ENCODE measurements around the gene LEFTY1. TPM values are rescaled to one million over a fixed set of nuclear protein-coding genes. Genes with fewer than 3 reads are reported as not detected.

Gene LEFTY1
- total RNA-seq, 1 experiment from 2014 or later, result not detected

DNA sequence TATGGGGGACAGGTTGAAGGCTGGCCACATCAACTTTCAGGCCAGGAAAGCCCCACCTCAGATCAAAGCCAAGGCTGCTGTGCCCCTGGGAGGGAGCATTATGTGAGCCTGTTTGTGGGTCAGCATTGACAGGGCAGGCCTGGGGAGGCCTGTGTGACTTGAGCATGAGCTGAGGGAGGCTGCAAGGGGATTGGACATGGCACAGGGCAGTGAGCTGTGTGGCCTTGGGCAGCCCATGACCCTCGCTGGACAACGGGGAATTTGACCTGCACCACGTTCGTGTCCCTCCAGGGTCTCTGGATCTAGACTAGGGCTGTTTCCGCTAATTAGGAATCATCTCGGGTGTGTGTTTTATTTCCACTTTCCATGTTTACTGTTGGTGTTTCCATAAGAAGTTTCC is 17.5 kb upstream of the LEFTY1 start:
- POLR2A ChIA-PET (ENCODE audit: unreplicated experiment), result interaction anchor here (0.6 kb wide), 1 partner anchor 55 kb away, joined by 9 read pairs; no protein-coding TSS in a partner anchor
- H3K9me3 ChIP-seq (ENCODE audit: low read length), result no peaks in the 10 kb centered on the region
- no TSS peak for BruUV-seq (replicated peaks)

DNA sequence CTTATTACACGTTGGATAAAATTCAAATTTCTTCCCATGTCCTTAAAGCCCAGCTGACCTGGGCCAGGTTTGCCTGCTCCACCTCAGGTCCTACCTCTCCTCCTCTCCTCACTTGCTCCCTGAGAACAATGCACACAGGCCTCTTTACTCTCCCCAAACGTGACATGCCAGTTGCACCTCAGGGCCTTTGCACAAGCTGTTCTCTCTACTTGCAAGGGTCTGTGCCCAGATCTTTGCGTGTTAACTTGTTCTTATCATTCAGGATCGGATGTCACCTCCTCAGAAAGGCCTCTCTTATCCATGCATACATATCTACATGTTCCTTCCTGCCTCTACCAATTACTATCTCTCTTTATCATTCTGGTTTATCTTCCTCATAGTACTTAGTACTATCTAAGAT is 14.7 kb upstream of the LEFTY1 start:
- Histone ChIP-seq H3K4me2 (ENCODE audit: low read length) (no peak overlapping the region), H4K20me1 (ENCODE audit: low read length) (no peaks in the 10 kb centered on the region), H3K9me2 (replicated peaks; ENCODE audit: low read length) (no peaks in the 10 kb centered on the region), H3K4me3 (ENCODE audit: low read length) (no peak overlapping the region), H3K4me1 (ENCODE audit: insufficient read depth, low read length) (no peaks in the 10 kb centered on the region), H3K9ac (ENCODE audit: low read length) (no peak overlapping the region), H3K79me2 (ENCODE audit: low read length) (no peaks in the 10 kb centered on the region), H3K9me3 (ENCODE audit: low read length) (no peaks in the 10 kb centered on the region), H2AFZ (ENCODE audit: low read length) (no peak overlapping the region), H3F3A (ENCODE audit: low read length, unreplicated experiment) (no peaks in the 10 kb centered on the region), H3K36me3 (ENCODE audit: low read depth, low read length) (no peaks in the 10 kb centered on the region), H3K27me3 (ENCODE audit: low read length) (no peaks in the 10 kb centered on the region), H3K27ac (ENCODE audit: low read length) (no peak overlapping the region)
- ChIA-PET CTCF (no interaction called here), POLR2A (ENCODE audit: unreplicated experiment) (no interaction called here)
- ATAC-seq, result no peak
- intact Hi-C loops (cut with micrococcal nuclease), result no loop called here
- TF ChIP-seq EZH2 (IDR thresholded peaks at IDR 0.05; ENCODE audit: low read length, unreplicated experiment) (no peak), EZH2phosphoT487 (IDR thresholded peaks at IDR 0.05; ENCODE audit: borderline replicate concordance, low read length) (no peak)
- DNase-seq, result no peak
- BruUV-seq (replicated peaks), result no TSS peak

More for the DNA sequence above, 17.5 kb upstream of the LEFTY1 start:
- Histone ChIP-seq H3K4me3 (ENCODE audit: low read length) (no peak overlapping the region), H4K20me1 (ENCODE audit: low read length) (no peaks in the 10 kb centered on the region), H3K4me2 (ENCODE audit: low read length) (no peak overlapping the region), H3F3A (ENCODE audit: low read length, unreplicated experiment) (no peaks in the 10 kb centered on the region), H3K27me3 (ENCODE audit: low read length) (no peaks in the 10 kb centered on the region), H3K9ac (ENCODE audit: low read length) (no peak overlapping the region), H3K9me2 (replicated peaks; ENCODE audit: low read length) (no peaks in the 10 kb centered on the region), H3K79me2 (ENCODE audit: low read length) (no peaks in the 10 kb centered on the region), H2AFZ (ENCODE audit: low read length) (no peak overlapping the region), H3K4me1 (ENCODE audit: insufficient read depth, low read length) (no peaks in the 10 kb centered on the region), H3K27ac (ENCODE audit: low read length) (no peak overlapping the region), H3K36me3 (ENCODE audit: low read depth, low read length) (no peaks in the 10 kb centered on the region)
- CTCF ChIA-PET, result no interaction called here
- ATAC-seq, result no peak
- TF ChIP-seq EZH2phosphoT487 (IDR thresholded peaks at IDR 0.05; ENCODE audit: borderline replicate concordance, low read length), result no peak
- TF ChIP-seq EZH2 (IDR thresholded peaks at IDR 0.05; ENCODE audit: low read length, unreplicated experiment), result no peak
- TF ChIP-seq, protein P1, sequence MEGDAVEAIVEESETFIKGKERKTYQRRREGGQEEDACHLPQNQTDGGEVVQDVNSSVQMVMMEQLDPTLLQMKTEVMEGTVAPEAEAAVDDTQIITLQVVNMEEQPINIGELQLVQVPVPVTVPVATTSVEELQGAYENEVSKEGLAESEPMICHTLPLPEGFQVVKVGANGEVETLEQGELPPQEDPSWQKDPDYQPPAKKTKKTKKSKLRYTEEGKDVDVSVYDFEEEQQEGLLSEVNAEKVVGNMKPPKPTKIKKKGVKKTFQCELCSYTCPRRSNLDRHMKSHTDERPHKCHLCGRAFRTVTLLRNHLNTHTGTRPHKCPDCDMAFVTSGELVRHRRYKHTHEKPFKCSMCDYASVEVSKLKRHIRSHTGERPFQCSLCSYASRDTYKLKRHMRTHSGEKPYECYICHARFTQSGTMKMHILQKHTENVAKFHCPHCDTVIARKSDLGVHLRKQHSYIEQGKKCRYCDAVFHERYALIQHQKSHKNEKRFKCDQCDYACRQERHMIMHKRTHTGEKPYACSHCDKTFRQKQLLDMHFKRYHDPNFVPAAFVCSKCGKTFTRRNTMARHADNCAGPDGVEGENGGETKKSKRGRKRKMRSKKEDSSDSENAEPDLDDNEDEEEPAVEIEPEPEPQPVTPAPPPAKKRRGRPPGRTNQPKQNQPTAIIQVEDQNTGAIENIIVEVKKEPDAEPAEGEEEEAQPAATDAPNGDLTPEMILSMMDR (conservative IDR thresholded peaks at IDR 0.05; ENCODE audit: low read depth, low read length), result no peak
- DNase-seq, result no peak
- intact Hi-C loops (cut with micrococcal nuclease), result no loop called here

DNA sequence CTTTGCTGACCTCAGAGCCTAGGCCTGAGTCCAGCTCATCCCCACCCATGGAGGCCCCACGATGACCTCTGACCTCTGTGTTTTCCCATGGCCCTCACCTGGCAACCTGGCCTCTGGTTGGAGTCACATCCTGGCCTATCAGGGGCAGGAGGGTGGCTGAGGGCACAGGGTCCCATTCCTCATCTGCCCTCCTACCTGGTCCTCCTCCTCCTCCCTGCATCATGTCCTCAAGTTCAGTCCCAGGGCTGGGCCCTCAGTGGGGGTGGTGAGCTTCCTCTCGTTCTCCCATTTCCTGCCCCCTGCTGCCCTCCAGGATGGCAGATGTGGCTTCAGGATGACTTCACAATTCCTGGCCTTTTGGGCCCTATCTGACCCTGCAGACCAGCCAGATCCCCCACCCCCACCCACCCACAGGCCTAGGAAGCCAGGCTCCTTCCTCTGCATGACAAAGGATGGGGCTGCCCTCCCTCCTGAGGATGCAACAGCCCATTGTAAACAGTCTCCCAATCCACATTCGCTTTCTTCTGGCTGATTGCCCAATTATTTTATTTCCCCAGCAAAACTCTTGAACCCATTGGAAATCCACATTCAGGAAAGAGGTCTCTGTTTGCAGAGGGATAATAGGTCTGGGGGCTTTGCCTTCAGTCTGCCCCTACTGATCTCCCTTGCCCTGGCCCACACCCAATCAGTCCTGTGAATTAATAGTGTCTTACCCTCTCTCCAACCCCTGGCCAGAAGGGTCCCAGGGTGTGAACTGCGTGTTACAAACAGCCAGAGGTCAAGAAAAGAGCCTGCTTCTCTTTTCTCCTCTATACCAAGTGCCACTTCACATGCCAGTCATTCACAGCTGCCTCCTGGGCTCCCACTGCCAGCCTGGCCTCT is 10.3 kb upstream of the LEFTY1 start:
- POLR2A ChIA-PET (ENCODE audit: unreplicated experiment), result no interaction called here
- CTCF ChIA-PET, result no interaction called here
- H2AFZ ChIP-seq (ENCODE audit: low read length), result no peak overlapping the region
- H3F3A ChIP-seq (ENCODE audit: low read length, unreplicated experiment), result no peaks in the 10 kb centered on the region
- H3K4me1 ChIP-seq (ENCODE audit: insufficient read depth, low read length), result peaks cover 20% of the 10 kb centered on the region
- H3K36me3 ChIP-seq (ENCODE audit: low read depth, low read length), result no peaks in the 10 kb centered on the region
- no peaks in the 10 kb centered on the region for H3K27me3 ChIP-seq (ENCODE audit: low read length)
- no peaks in the 10 kb centered on the region for H3K9me3 ChIP-seq (ENCODE audit: low read length)
- no peak overlapping the region for H3K4me3 ChIP-seq (ENCODE audit: low read length)
- H3K79me2 ChIP-seq (ENCODE audit: low read length), result no peaks in the 10 kb centered on the region
- H3K27ac ChIP-seq (ENCODE audit: low read length), result no peak overlapping the region
- H4K20me1 ChIP-seq (ENCODE audit: low read length), result no peaks in the 10 kb centered on the region
- no peak overlapping the region for H3K9ac ChIP-seq (ENCODE audit: low read length)
- no TSS peak for BruUV-seq (replicated peaks)
- TF ChIP-seq, protein P1 (conservative IDR thresholded peaks at IDR 0.05; ENCODE audit: low read depth, low read length), result no peak
- TF ChIP-seq EZH2phosphoT487 (IDR thresholded peaks at IDR 0.05; ENCODE audit: borderline replicate concordance, low read length), result no peak
- TF ChIP-seq EZH2 (IDR thresholded peaks at IDR 0.05; ENCODE audit: low read length, unreplicated experiment), result no peak
- no peak for ATAC-seq
- no peak for DNase-seq
- no peaks in the 10 kb centered on the region for H3K9me2 ChIP-seq (replicated peaks; ENCODE audit: low read length)
- no peak overlapping the region for H3K4me2 ChIP-seq (ENCODE audit: low read length)
- intact Hi-C loops (cut with micrococcal nuclease), result no loop called here
